GM23338 (cell line): Measurements from ENCODE around the gene MAST4. TPM values are rescaled to one million over a fixed set of nuclear protein-coding genes. Genes with fewer than 3 reads are reported as not detected.

ENCODE experiments used
- ATAC-seq: fragments of 200-7000 bp; cut with Tn5 transposase; 3 replicates; pipeline ENCODE4 v1.9.1; 2020
- DNase-seq: peaks from one replicate; pipeline ENCODE4 v3.0.0-alpha.2; 2015; ENCODE audit warnings: low spot score
- H2AFZ ChIP-seq: fragments of 200-600 bp; sonication (generic); 2 replicates; pipeline ENCODE4 v1.8.0; 2016; ENCODE audit warnings: antibody characterized with exemption, mild to moderate bottlenecking, moderate library complexity
- H3F3A ChIP-seq: fragments of 200-600 bp; sonication (generic); replicated peaks from 2 replicates; pipeline ENCODE4 v1.8.0; 2017; ENCODE audit warnings: antibody characterized with exemption, mixed run types, low read depth
- H3K27ac ChIP-seq: fragments of 200-600 bp; sonication (generic); 2 replicates; pipeline ENCODE4 v1.6.1; 2016; ENCODE audit warnings: low read depth
- H3K27me3 ChIP-seq: fragments of 200-600 bp; sonication (generic); 2 replicates; pipeline ENCODE4 v1.8.0; 2016; ENCODE audit warnings: mild to moderate bottlenecking, mixed run types, moderate library complexity; ENCODE audit not compliant: insufficient read depth
- H3K36me3 ChIP-seq: fragments of 200-600 bp; sonication (generic); 2 replicates; pipeline ENCODE4 v1.8.0; 2016; ENCODE audit warnings: mild to moderate bottlenecking; ENCODE audit not compliant: insufficient read depth
- H3K4me1 ChIP-seq: fragments of 200-600 bp; sonication (generic); 2 replicates; pipeline ENCODE4 v1.8.0; 2016; ENCODE audit warnings: mild to moderate bottlenecking, moderate library complexity; ENCODE audit not compliant: insufficient read depth
- H3K4me2 ChIP-seq: fragments of 200-600 bp; sonication (generic); 2 replicates; pipeline ENCODE4 v1.7.1; 2017; ENCODE audit warnings: mixed run types
- H3K4me3 ChIP-seq: fragments of 200-600 bp; sonication (generic); 2 replicates; pipeline ENCODE4 v1.6.1; 2016; ENCODE audit warnings: mixed run types
- H3K79me2 ChIP-seq: fragments of 200-600 bp; sonication (generic); replicated peaks from 2 replicates; pipeline ENCODE4 v1.8.0; 2017; ENCODE audit warnings: mild to moderate bottlenecking; ENCODE audit not compliant: insufficient read depth
- H3K9me2 ChIP-seq: fragments of 200-600 bp; sonication (generic); 2 replicates; pipeline ENCODE4 v1.8.0; 2017; ENCODE audit not compliant: insufficient read depth
- H4K20me1 ChIP-seq: fragments of 200-600 bp; sonication (generic); replicated peaks from 2 replicates; pipeline ENCODE4 v1.8.0; 2017; ENCODE audit warnings: mild to moderate bottlenecking; ENCODE audit not compliant: insufficient read depth
- H3K27ac Mint-ChIP-seq: 2 replicates; pipeline ENCODE4 v1.8.0; 2020; ENCODE audit warnings: inconsistent platforms, mild to moderate bottlenecking, moderate library complexity, mixed read lengths
- H3K27me3 Mint-ChIP-seq: 3 replicates; pipeline ENCODE4 v1.8.0; 2022; ENCODE audit warnings: low read depth, mild to moderate bottlenecking, moderate library complexity, mixed read lengths, inconsistent platforms; ENCODE audit not compliant: insufficient read depth, poor library complexity
- H3K36me3 Mint-ChIP-seq: 3 replicates; pipeline ENCODE4 v1.8.0; 2021; ENCODE audit warnings: low read depth, mild to moderate bottlenecking, inconsistent platforms, moderate library complexity, mixed read lengths
- H3K4me1 Mint-ChIP-seq: 3 replicates; pipeline ENCODE4 v1.8.0; 2020; ENCODE audit warnings: mild to moderate bottlenecking, inconsistent platforms, mixed read lengths
- H3K4me3 Mint-ChIP-seq: 3 replicates; pipeline ENCODE4 v1.8.0; 2021; ENCODE audit warnings: moderate library complexity, mild to moderate bottlenecking, inconsistent platforms, mixed read lengths
- H3K9me3 Mint-ChIP-seq: 3 replicates; pipeline ENCODE4 v1.8.0; 2020; ENCODE audit warnings: moderate library complexity, mild to moderate bottlenecking, inconsistent platforms, mixed read lengths
- CREB1 ChIP-seq: fragments of 250-450 bp; sonication (Bioruptor Pico); IDR thresholded peaks from 2 replicates; pipeline ENCODE4 v1.5.0; 2020; ENCODE audit warnings: low read depth, mild to moderate bottlenecking, moderate library complexity
- EZH2 ChIP-seq: fragments of 200-600 bp; sonication (generic); IDR thresholded peaks from one replicate; pipeline ENCODE4 v1.8.0; 2017; ENCODE audit warnings: antibody characterized with exemption, mild to moderate bottlenecking, low read depth; ENCODE audit not compliant: unreplicated experiment
- EZH2phosphoT487 ChIP-seq: fragments of 200-600 bp; sonication (generic); IDR thresholded peaks from one replicate; pipeline ENCODE4 v1.8.1; 2018; ENCODE audit warnings: antibody characterized with exemption; ENCODE audit not compliant: unreplicated experiment
- JUNB ChIP-seq: IDR thresholded peaks from one replicate; pipeline ENCODE4 v1.6.1; 2016; ENCODE audit warnings: antibody characterized with exemption; ENCODE audit not compliant: unreplicated experiment
- NANOG ChIP-seq: IDR thresholded peaks from 2 replicates; pipeline ENCODE4 v1.6.1; 2016; ENCODE audit warnings: antibody characterized with exemption, borderline replicate concordance
- POLR2AphosphoS5 ChIP-seq: IDR thresholded peaks from 2 replicates; pipeline ENCODE4 v1.6.1; 2016; ENCODE audit warnings: antibody characterized with exemption, low read depth
- STAT1 ChIP-seq: IDR thresholded peaks from one replicate; pipeline ENCODE4 v1.6.1; 2016; ENCODE audit warnings: antibody characterized with exemption; ENCODE audit not compliant: unreplicated experiment
- ZNF114 ChIP-seq: fragments of 250-450 bp; sonication (Bioruptor Pico); IDR thresholded peaks from 2 replicates; pipeline ENCODE4 v1.5.0; 2020; ENCODE audit warnings: mild to moderate bottlenecking, moderate library complexity
- ZNF331 ChIP-seq: fragments of 250-450 bp; sonication (Bioruptor Pico); IDR thresholded peaks from 2 replicates; pipeline ENCODE4 v1.5.0; 2020; ENCODE audit warnings: low read depth, mild to moderate bottlenecking, moderate library complexity
- polyA plus RNA-seq: library from polyadenylated mRNA; unstranded; fragments of >200 nt; fragmentation: Nextera tagmentation; extraction: Ambion mirVana; gene quantifications from 2 replicates; pipeline ENCODE4 v1.2.1, GENCODE V29; 2016
- total RNA-seq: library from RNA; depleted of rRNA; stranded (reverse); fragments of >200 nt; shearing (Covaris generic); gene quantifications from 2 replicates; pipeline ENCODE4 v1.2.3, GENCODE V29; 2014
- TF ChIP-seq, protein P1 (sequence below): IDR thresholded peaks from 2 replicates; pipeline ENCODE4 v1.6.1; 2016; ENCODE audit warnings: antibody characterized with exemption
- TF ChIP-seq, protein P2 (sequence below): IDR thresholded peaks from one replicate; pipeline ENCODE4 v1.6.1; 2018; ENCODE audit warnings: antibody characterized with exemption; ENCODE audit not compliant: unreplicated experiment
- TF ChIP-seq, protein P3 (sequence below), 2 experiments: fragments of 200-600 bp in 1 of 2; sonication (generic) in 1 of 2; conservative IDR thresholded peaks; 2 replicates each; pipeline versions ENCODE4 v1.5.1 to v1.6.1; 2016 to 2017; ENCODE audit warnings: antibody characterized with exemption in 2 of 2, low read depth in 2 of 2, mild to moderate bottlenecking in 2 of 2, moderate library complexity in 1 of 2
- TF ChIP-seq, protein P4 (sequence below): fragments of 250-450 bp; sonication (Bioruptor Pico); IDR thresholded peaks from 2 replicates; pipeline ENCODE4 v1.5.0; 2020; ENCODE audit warnings: mild to moderate bottlenecking, moderate library complexity

MAST4 gene
- total and polyA plus RNA-seq, 2 experiments from 2014 or later, result 3.6 to 8.5 TPM

DNA sequence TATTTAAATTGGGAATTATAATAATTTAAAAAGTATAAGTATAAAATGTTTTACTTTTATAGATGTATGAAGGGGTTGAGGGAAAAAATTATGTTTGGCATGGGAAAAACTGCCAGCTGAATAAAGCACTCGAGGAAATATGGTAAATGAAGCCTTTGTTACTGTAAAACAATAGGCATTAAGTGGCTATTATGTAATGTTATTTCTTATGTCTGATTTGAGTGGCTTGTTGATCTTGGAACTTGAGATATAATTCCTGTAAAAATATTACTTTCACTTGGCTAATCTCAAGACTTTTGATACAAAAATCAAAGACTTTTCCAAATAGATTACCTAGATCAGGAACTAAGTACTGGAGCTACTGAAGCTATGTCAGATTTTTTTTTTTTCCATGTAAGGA is 417.5 kb downstream of the MAST4 start:
- no peaks in the 10 kb centered on the region for H3K36me3 ChIP-seq
- no peak overlapping the region for H3K27ac ChIP-seq
- H3K4me3 ChIP-seq, result no peak overlapping the region
- H3K9me2 ChIP-seq, result no peaks in the 10 kb centered on the region
- Mint-ChIP-seq H3K9me3 (no peaks in the 10 kb centered on the region), H3K4me1 (peaks cover 25% of the 10 kb centered on the region), H3K27ac (no peak overlapping the region), H3K4me3 (no peak overlapping the region), H3K27me3 (no peaks in the 10 kb centered on the region), H3K36me3 (no peaks in the 10 kb centered on the region)
- no peak for DNase-seq
- 0 out of 2 replicates have a peak, but pooled peaks cover 5% of the 10 kb centered on the region for H3K27me3 ChIP-seq
- H2AFZ ChIP-seq, result no peak overlapping the region
- H3K79me2 ChIP-seq, result no peaks in the 10 kb centered on the region
- no peaks in the 10 kb centered on the region; the same call in 1 of the 2 replicates for H4K20me1 ChIP-seq
- no peak overlapping the region for H3K4me2 ChIP-seq
- TF ChIP-seq ZNF331 (CRISPR knock-in tag) (no peak), JUNB (no peak), ZNF114 (no peak), EZH2 (no peak), CREB1 (CRISPR knock-in tag) (no peak), EZH2phosphoT487 (no peak), NANOG (no peak), POLR2AphosphoS5 (no peak), STAT1 (no peak)
- TF ChIP-seq, protein P1, sequence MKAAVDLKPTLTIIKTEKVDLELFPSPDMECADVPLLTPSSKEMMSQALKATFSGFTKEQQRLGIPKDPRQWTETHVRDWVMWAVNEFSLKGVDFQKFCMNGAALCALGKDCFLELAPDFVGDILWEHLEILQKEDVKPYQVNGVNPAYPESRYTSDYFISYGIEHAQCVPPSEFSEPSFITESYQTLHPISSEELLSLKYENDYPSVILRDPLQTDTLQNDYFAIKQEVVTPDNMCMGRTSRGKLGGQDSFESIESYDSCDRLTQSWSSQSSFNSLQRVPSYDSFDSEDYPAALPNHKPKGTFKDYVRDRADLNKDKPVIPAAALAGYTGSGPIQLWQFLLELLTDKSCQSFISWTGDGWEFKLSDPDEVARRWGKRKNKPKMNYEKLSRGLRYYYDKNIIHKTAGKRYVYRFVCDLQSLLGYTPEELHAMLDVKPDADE, result no peak
- TF ChIP-seq, protein P2, sequence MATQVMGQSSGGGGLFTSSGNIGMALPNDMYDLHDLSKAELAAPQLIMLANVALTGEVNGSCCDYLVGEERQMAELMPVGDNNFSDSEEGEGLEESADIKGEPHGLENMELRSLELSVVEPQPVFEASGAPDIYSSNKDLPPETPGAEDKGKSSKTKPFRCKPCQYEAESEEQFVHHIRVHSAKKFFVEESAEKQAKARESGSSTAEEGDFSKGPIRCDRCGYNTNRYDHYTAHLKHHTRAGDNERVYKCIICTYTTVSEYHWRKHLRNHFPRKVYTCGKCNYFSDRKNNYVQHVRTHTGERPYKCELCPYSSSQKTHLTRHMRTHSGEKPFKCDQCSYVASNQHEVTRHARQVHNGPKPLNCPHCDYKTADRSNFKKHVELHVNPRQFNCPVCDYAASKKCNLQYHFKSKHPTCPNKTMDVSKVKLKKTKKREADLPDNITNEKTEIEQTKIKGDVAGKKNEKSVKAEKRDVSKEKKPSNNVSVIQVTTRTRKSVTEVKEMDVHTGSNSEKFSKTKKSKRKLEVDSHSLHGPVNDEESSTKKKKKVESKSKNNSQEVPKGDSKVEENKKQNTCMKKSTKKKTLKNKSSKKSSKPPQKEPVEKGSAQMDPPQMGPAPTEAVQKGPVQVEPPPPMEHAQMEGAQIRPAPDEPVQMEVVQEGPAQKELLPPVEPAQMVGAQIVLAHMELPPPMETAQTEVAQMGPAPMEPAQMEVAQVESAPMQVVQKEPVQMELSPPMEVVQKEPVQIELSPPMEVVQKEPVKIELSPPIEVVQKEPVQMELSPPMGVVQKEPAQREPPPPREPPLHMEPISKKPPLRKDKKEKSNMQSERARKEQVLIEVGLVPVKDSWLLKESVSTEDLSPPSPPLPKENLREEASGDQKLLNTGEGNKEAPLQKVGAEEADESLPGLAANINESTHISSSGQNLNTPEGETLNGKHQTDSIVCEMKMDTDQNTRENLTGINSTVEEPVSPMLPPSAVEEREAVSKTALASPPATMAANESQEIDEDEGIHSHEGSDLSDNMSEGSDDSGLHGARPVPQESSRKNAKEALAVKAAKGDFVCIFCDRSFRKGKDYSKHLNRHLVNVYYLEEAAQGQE, result no peak
- TF ChIP-seq, protein P3, sequence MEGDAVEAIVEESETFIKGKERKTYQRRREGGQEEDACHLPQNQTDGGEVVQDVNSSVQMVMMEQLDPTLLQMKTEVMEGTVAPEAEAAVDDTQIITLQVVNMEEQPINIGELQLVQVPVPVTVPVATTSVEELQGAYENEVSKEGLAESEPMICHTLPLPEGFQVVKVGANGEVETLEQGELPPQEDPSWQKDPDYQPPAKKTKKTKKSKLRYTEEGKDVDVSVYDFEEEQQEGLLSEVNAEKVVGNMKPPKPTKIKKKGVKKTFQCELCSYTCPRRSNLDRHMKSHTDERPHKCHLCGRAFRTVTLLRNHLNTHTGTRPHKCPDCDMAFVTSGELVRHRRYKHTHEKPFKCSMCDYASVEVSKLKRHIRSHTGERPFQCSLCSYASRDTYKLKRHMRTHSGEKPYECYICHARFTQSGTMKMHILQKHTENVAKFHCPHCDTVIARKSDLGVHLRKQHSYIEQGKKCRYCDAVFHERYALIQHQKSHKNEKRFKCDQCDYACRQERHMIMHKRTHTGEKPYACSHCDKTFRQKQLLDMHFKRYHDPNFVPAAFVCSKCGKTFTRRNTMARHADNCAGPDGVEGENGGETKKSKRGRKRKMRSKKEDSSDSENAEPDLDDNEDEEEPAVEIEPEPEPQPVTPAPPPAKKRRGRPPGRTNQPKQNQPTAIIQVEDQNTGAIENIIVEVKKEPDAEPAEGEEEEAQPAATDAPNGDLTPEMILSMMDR (conservative IDR thresholded peaks at IDR 0.05; ENCODE audit: low read depth in 2 of 2), result no peak
- TF ChIP-seq, protein P4, sequence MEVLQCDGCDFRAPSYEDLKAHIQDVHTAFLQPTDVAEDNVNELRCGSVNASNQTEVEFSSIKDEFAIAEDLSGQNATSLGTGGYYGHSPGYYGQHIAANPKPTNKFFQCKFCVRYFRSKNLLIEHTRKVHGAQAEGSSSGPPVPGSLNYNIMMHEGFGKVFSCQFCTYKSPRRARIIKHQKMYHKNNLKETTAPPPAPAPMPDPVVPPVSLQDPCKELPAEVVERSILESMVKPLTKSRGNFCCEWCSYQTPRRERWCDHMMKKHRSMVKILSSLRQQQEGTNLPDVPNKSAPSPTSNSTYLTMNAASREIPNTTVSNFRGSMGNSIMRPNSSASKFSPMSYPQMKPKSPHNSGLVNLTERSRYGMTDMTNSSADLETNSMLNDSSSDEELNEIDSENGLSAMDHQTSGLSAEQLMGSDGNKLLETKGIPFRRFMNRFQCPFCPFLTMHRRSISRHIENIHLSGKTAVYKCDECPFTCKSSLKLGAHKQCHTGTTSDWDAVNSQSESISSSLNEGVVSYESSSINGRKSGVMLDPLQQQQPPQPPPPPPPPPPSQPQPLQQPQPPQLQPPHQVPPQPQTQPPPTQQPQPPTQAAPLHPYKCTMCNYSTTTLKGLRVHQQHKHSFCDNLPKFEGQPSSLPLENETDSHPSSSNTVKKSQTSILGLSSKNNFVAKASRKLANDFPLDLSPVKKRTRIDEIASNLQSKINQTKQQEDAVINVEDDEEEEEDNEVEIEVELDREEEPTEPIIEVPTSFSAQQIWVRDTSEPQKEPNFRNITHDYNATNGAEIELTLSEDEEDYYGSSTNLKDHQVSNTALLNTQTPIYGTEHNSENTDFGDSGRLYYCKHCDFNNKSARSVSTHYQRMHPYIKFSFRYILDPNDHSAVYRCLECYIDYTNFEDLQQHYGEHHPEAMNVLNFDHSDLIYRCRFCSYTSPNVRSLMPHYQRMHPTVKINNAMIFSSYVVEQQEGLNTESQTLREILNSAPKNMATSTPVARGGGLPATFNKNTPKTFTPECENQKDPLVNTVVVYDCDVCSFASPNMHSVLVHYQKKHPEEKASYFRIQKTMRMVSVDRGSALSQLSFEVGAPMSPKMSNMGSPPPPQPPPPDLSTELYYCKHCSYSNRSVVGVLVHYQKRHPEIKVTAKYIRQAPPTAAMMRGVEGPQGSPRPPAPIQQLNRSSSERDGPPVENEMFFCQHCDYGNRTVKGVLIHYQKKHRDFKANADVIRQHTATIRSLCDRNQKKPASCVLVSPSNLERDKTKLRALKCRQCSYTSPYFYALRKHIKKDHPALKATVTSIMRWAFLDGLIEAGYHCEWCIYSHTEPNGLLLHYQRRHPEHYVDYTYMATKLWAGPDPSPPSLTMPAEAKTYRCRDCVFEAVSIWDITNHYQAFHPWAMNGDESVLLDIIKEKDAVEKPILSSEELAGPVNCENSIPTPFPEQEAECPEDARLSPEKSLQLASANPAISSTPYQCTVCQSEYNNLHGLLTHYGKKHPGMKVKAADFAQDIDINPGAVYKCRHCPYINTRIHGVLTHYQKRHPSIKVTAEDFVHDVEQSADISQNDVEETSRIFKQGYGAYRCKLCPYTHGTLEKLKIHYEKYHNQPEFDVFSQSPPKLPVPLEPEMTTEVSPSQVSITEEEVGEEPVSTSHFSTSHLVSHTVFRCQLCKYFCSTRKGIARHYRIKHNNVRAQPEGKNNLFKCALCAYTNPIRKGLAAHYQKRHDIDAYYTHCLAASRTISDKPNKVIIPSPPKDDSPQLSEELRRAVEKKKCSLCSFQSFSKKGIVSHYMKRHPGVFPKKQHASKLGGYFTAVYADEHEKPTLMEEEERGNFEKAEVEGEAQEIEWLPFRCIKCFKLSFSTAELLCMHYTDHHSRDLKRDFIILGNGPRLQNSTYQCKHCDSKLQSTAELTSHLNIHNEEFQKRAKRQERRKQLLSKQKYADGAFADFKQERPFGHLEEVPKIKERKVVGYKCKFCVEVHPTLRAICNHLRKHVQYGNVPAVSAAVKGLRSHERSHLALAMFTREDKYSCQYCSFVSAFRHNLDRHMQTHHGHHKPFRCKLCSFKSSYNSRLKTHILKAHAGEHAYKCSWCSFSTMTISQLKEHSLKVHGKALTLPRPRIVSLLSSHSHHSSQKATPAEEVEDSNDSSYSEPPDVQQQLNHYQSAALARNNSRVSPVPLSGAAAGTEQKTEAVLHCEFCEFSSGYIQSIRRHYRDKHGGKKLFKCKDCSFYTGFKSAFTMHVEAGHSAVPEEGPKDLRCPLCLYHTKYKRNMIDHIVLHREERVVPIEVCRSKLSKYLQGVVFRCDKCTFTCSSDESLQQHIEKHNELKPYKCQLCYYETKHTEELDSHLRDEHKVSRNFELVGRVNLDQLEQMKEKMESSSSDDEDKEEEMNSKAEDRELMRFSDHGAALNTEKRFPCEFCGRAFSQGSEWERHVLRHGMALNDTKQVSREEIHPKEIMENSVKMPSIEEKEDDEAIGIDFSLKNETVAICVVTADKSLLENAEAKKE (CRISPR knock-in tag), result no peak
- ATAC-seq, result no peak
- H3F3A ChIP-seq, result no peaks in the 10 kb centered on the region
- H3K4me1 ChIP-seq, result peaks cover 6% of the 10 kb centered on the region; the same call in 1 of the 2 replicates
